GM12878 (cell line): ENCODE results near the gene CHMP1A.

Experiments
- E2F4 ChIP-seq: IDR thresholded peaks from 2 replicates; pipeline ENCODE4 v1.6.1; 2012; ENCODE audit warnings: low read depth, low read length, improper control_type of control experiment
- RAD51 ChIP-seq: fragments of 450-650 bp; IDR thresholded peaks from 2 replicates; pipeline ENCODE4 v1.6.1; 2016; ENCODE audit warnings: moderate library complexity, mild to moderate bottlenecking, inconsistent platforms
- RFX5 ChIP-seq: IDR thresholded peaks from 2 replicates; pipeline ENCODE4 v1.6.1; 2011; ENCODE audit warnings: low read depth, low read length, improper control_type of control experiment
- SP1 ChIP-seq: IDR thresholded peaks from one replicate; pipeline ENCODE4 v1.6.1; 2011; ENCODE audit warnings: low read depth, low read length

GRCh38 chr16:89697161-89697615 lies 39.7 kb upstream of the CHMP1A start:
- TF ChIP-seq RAD51 (no peak), RFX5 (no peak), E2F4 (no peak), SP1 (no peak)
